GM23338 (cell line): ENCODE measurements around the gene PDE4D. TPM values are rescaled to one million over a fixed set of nuclear protein-coding genes. Genes with fewer than 3 reads are reported as not detected.

Experiments
- ATAC-seq: fragments of 200-7000 bp; cut with Tn5 transposase; 3 replicates; pipeline ENCODE4 v1.9.1; 2020
- DNase-seq: peaks from one replicate; pipeline ENCODE4 v3.0.0-alpha.2; 2015; ENCODE audit warnings: low spot score
- H2AFZ ChIP-seq: fragments of 200-600 bp; sonication (generic); 2 replicates; pipeline ENCODE4 v1.8.0; 2016; ENCODE audit warnings: antibody characterized with exemption, mild to moderate bottlenecking, moderate library complexity
- H3F3A ChIP-seq: fragments of 200-600 bp; sonication (generic); replicated peaks from 2 replicates; pipeline ENCODE4 v1.8.0; 2017; ENCODE audit warnings: antibody characterized with exemption, mixed run types, low read depth
- H3K27ac ChIP-seq: fragments of 200-600 bp; sonication (generic); 2 replicates; pipeline ENCODE4 v1.6.1; 2016; ENCODE audit warnings: low read depth
- H3K27me3 ChIP-seq: fragments of 200-600 bp; sonication (generic); 2 replicates; pipeline ENCODE4 v1.8.0; 2016; ENCODE audit warnings: mild to moderate bottlenecking, mixed run types, moderate library complexity; ENCODE audit not compliant: insufficient read depth
- H3K36me3 ChIP-seq: fragments of 200-600 bp; sonication (generic); 2 replicates; pipeline ENCODE4 v1.8.0; 2016; ENCODE audit warnings: mild to moderate bottlenecking; ENCODE audit not compliant: insufficient read depth
- H3K4me1 ChIP-seq: fragments of 200-600 bp; sonication (generic); 2 replicates; pipeline ENCODE4 v1.8.0; 2016; ENCODE audit warnings: mild to moderate bottlenecking, moderate library complexity; ENCODE audit not compliant: insufficient read depth
- H3K4me2 ChIP-seq: fragments of 200-600 bp; sonication (generic); 2 replicates; pipeline ENCODE4 v1.7.1; 2017; ENCODE audit warnings: mixed run types
- H3K4me3 ChIP-seq: fragments of 200-600 bp; sonication (generic); 2 replicates; pipeline ENCODE4 v1.6.1; 2016; ENCODE audit warnings: mixed run types
- H3K79me2 ChIP-seq: fragments of 200-600 bp; sonication (generic); replicated peaks from 2 replicates; pipeline ENCODE4 v1.8.0; 2017; ENCODE audit warnings: mild to moderate bottlenecking; ENCODE audit not compliant: insufficient read depth
- H3K9me2 ChIP-seq: fragments of 200-600 bp; sonication (generic); 2 replicates; pipeline ENCODE4 v1.8.0; 2017; ENCODE audit not compliant: insufficient read depth
- H4K20me1 ChIP-seq: fragments of 200-600 bp; sonication (generic); replicated peaks from 2 replicates; pipeline ENCODE4 v1.8.0; 2017; ENCODE audit warnings: mild to moderate bottlenecking; ENCODE audit not compliant: insufficient read depth
- H3K27ac Mint-ChIP-seq: 2 replicates; pipeline ENCODE4 v1.8.0; 2020; ENCODE audit warnings: inconsistent platforms, mild to moderate bottlenecking, moderate library complexity, mixed read lengths
- H3K27me3 Mint-ChIP-seq: 3 replicates; pipeline ENCODE4 v1.8.0; 2022; ENCODE audit warnings: low read depth, mild to moderate bottlenecking, moderate library complexity, mixed read lengths, inconsistent platforms; ENCODE audit not compliant: insufficient read depth, poor library complexity
- H3K36me3 Mint-ChIP-seq: 3 replicates; pipeline ENCODE4 v1.8.0; 2021; ENCODE audit warnings: low read depth, mild to moderate bottlenecking, inconsistent platforms, moderate library complexity, mixed read lengths
- H3K4me1 Mint-ChIP-seq: 3 replicates; pipeline ENCODE4 v1.8.0; 2020; ENCODE audit warnings: mild to moderate bottlenecking, inconsistent platforms, mixed read lengths
- H3K4me3 Mint-ChIP-seq: 3 replicates; pipeline ENCODE4 v1.8.0; 2021; ENCODE audit warnings: moderate library complexity, mild to moderate bottlenecking, inconsistent platforms, mixed read lengths
- H3K9me3 Mint-ChIP-seq: 3 replicates; pipeline ENCODE4 v1.8.0; 2020; ENCODE audit warnings: moderate library complexity, mild to moderate bottlenecking, inconsistent platforms, mixed read lengths
- CREB1 ChIP-seq: fragments of 250-450 bp; sonication (Bioruptor Pico); IDR thresholded peaks from 2 replicates; pipeline ENCODE4 v1.5.0; 2020; ENCODE audit warnings: low read depth, mild to moderate bottlenecking, moderate library complexity
- EZH2 ChIP-seq: fragments of 200-600 bp; sonication (generic); IDR thresholded peaks from one replicate; pipeline ENCODE4 v1.8.0; 2017; ENCODE audit warnings: antibody characterized with exemption, mild to moderate bottlenecking, low read depth; ENCODE audit not compliant: unreplicated experiment
- EZH2phosphoT487 ChIP-seq: fragments of 200-600 bp; sonication (generic); IDR thresholded peaks from one replicate; pipeline ENCODE4 v1.8.1; 2018; ENCODE audit warnings: antibody characterized with exemption; ENCODE audit not compliant: unreplicated experiment
- JUNB ChIP-seq: IDR thresholded peaks from one replicate; pipeline ENCODE4 v1.6.1; 2016; ENCODE audit warnings: antibody characterized with exemption; ENCODE audit not compliant: unreplicated experiment
- POLR2AphosphoS5 ChIP-seq: IDR thresholded peaks from 2 replicates; pipeline ENCODE4 v1.6.1; 2016; ENCODE audit warnings: antibody characterized with exemption, low read depth
- ZNF114 ChIP-seq: fragments of 250-450 bp; sonication (Bioruptor Pico); IDR thresholded peaks from 2 replicates; pipeline ENCODE4 v1.5.0; 2020; ENCODE audit warnings: mild to moderate bottlenecking, moderate library complexity
- ZNF331 ChIP-seq: fragments of 250-450 bp; sonication (Bioruptor Pico); IDR thresholded peaks from 2 replicates; pipeline ENCODE4 v1.5.0; 2020; ENCODE audit warnings: low read depth, mild to moderate bottlenecking, moderate library complexity
- polyA plus RNA-seq: library from polyadenylated mRNA; unstranded; fragments of >200 nt; fragmentation: Nextera tagmentation; extraction: Ambion mirVana; gene quantifications from 2 replicates; pipeline ENCODE4 v1.2.1, GENCODE V29; 2016
- total RNA-seq: library from RNA; depleted of rRNA; stranded (reverse); fragments of >200 nt; shearing (Covaris generic); gene quantifications from 2 replicates; pipeline ENCODE4 v1.2.3, GENCODE V29; 2014
- TF ChIP-seq, protein P1 (sequence below): fragments of 250-450 bp; sonication (Bioruptor Pico); IDR thresholded peaks from 2 replicates; pipeline ENCODE4 v1.5.0; 2020; ENCODE audit warnings: mild to moderate bottlenecking, moderate library complexity
- TF ChIP-seq, protein P2 (sequence below): IDR thresholded peaks from 2 replicates; pipeline ENCODE4 v1.6.1; 2016; ENCODE audit warnings: antibody characterized with exemption

PDE4D gene
- total and polyA plus RNA-seq, 2 experiments from 2014 or later: 2.1 to 4.7 TPM

DNA sequence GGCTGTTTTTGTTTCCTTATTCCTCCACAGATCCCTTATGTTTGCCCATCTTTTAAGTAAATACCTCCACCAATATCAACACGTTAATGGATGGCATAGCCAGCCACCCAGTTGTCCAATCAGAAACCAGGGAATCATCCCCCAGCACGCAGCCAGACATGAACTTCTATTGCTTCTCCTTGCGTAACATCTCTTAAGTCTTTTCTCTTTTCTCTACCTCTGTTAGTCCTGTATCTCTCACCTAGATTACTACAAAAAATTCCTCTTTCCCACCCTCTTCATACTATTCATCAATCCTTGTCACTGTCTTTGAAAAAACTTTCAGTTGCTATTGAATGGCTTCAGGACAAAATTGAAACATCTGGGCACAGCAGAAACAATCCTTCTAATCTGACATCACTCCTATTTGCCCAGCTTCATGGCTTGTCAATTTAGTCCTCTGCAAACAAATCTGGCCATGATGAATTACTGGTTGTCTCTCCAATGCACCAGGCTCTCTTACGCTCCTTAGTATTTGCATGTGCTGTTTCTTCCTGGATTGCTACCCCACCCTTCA lies 961.4 kb downstream of the PDE4D start (continued):
- TF ChIP-seq, protein P1, sequence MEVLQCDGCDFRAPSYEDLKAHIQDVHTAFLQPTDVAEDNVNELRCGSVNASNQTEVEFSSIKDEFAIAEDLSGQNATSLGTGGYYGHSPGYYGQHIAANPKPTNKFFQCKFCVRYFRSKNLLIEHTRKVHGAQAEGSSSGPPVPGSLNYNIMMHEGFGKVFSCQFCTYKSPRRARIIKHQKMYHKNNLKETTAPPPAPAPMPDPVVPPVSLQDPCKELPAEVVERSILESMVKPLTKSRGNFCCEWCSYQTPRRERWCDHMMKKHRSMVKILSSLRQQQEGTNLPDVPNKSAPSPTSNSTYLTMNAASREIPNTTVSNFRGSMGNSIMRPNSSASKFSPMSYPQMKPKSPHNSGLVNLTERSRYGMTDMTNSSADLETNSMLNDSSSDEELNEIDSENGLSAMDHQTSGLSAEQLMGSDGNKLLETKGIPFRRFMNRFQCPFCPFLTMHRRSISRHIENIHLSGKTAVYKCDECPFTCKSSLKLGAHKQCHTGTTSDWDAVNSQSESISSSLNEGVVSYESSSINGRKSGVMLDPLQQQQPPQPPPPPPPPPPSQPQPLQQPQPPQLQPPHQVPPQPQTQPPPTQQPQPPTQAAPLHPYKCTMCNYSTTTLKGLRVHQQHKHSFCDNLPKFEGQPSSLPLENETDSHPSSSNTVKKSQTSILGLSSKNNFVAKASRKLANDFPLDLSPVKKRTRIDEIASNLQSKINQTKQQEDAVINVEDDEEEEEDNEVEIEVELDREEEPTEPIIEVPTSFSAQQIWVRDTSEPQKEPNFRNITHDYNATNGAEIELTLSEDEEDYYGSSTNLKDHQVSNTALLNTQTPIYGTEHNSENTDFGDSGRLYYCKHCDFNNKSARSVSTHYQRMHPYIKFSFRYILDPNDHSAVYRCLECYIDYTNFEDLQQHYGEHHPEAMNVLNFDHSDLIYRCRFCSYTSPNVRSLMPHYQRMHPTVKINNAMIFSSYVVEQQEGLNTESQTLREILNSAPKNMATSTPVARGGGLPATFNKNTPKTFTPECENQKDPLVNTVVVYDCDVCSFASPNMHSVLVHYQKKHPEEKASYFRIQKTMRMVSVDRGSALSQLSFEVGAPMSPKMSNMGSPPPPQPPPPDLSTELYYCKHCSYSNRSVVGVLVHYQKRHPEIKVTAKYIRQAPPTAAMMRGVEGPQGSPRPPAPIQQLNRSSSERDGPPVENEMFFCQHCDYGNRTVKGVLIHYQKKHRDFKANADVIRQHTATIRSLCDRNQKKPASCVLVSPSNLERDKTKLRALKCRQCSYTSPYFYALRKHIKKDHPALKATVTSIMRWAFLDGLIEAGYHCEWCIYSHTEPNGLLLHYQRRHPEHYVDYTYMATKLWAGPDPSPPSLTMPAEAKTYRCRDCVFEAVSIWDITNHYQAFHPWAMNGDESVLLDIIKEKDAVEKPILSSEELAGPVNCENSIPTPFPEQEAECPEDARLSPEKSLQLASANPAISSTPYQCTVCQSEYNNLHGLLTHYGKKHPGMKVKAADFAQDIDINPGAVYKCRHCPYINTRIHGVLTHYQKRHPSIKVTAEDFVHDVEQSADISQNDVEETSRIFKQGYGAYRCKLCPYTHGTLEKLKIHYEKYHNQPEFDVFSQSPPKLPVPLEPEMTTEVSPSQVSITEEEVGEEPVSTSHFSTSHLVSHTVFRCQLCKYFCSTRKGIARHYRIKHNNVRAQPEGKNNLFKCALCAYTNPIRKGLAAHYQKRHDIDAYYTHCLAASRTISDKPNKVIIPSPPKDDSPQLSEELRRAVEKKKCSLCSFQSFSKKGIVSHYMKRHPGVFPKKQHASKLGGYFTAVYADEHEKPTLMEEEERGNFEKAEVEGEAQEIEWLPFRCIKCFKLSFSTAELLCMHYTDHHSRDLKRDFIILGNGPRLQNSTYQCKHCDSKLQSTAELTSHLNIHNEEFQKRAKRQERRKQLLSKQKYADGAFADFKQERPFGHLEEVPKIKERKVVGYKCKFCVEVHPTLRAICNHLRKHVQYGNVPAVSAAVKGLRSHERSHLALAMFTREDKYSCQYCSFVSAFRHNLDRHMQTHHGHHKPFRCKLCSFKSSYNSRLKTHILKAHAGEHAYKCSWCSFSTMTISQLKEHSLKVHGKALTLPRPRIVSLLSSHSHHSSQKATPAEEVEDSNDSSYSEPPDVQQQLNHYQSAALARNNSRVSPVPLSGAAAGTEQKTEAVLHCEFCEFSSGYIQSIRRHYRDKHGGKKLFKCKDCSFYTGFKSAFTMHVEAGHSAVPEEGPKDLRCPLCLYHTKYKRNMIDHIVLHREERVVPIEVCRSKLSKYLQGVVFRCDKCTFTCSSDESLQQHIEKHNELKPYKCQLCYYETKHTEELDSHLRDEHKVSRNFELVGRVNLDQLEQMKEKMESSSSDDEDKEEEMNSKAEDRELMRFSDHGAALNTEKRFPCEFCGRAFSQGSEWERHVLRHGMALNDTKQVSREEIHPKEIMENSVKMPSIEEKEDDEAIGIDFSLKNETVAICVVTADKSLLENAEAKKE (CRISPR knock-in tag): no peak
- no peak for TF ChIP-seq JUNB
- TF ChIP-seq CREB1 (CRISPR knock-in tag): no peak

DNA sequence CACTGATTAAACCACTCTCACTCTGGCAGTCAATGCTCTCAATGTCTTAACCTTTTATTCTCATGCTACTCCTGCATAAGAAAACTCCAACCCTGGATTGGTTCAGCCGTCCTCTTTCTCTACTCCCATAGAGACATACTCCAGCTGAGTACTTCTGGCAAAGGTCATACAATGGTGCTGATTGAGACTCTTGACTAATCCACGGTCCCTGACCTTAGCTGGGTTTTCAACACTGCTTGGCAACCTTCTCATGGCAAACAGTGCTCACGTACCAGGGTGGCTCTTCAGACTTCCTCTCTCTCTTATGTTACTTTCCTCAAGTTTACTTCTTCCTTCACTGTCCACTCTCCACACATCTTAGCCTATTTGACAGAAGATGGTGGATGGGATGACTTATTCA lies 963.0 kb downstream of the PDE4D start:
- H3K27ac ChIP-seq: no peak overlapping the region
- H3K4me3 ChIP-seq: no peak overlapping the region
- no peak overlapping the region for H3K27ac Mint-ChIP-seq
- peaks cover 22% of the 10 kb centered on the region for H3K4me1 ChIP-seq
- H3K4me2 ChIP-seq: no peak overlapping the region
- DNase-seq (no peak), ATAC-seq (no peak)
- H3K4me3 Mint-ChIP-seq: no peak overlapping the region
- H3F3A ChIP-seq: no peaks in the 10 kb centered on the region
- H2AFZ ChIP-seq: no peak overlapping the region
- no peaks in the 10 kb centered on the region for H3K27me3 ChIP-seq
- no peaks in the 10 kb centered on the region for H3K9me2 ChIP-seq
- H3K9me3 Mint-ChIP-seq: no peaks in the 10 kb centered on the region
- H3K36me3 ChIP-seq: no peaks in the 10 kb centered on the region
- H3K27me3 Mint-ChIP-seq: no peaks in the 10 kb centered on the region
- H3K79me2 ChIP-seq: no peaks in the 10 kb centered on the region
- no peaks in the 10 kb centered on the region for H3K36me3 Mint-ChIP-seq
- peaks cover 24% of the 10 kb centered on the region for H3K4me1 Mint-ChIP-seq
- H4K20me1 ChIP-seq: no peaks in the 10 kb centered on the region
- no peak for TF ChIP-seq EZH2
- TF ChIP-seq ZNF114 (CRISPR knock-in tag): no peak
- TF ChIP-seq, protein P1 (CRISPR knock-in tag): no peak
- no peak for TF ChIP-seq JUNB
- TF ChIP-seq, protein P2, sequence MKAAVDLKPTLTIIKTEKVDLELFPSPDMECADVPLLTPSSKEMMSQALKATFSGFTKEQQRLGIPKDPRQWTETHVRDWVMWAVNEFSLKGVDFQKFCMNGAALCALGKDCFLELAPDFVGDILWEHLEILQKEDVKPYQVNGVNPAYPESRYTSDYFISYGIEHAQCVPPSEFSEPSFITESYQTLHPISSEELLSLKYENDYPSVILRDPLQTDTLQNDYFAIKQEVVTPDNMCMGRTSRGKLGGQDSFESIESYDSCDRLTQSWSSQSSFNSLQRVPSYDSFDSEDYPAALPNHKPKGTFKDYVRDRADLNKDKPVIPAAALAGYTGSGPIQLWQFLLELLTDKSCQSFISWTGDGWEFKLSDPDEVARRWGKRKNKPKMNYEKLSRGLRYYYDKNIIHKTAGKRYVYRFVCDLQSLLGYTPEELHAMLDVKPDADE: no peak
- TF ChIP-seq EZH2phosphoT487: no peak
- TF ChIP-seq ZNF331: no peak
- TF ChIP-seq POLR2AphosphoS5: no peak
- TF ChIP-seq CREB1 (CRISPR knock-in tag): no peak
